PC-9 (cell line): ENCODE measurements around the gene SKA1. TPM values are rescaled to one million over a fixed set of nuclear protein-coding genes. Genes with fewer than 3 reads are reported as not detected.

ENCODE experiments used
- BruUV-seq: library from RNA; stranded (reverse); fragments of 400-500 nt; replicated peaks from 2 replicates; lab custom pipeline; 2021; lab: Mats Ljungman, UMichigan
- CTCF ChIA-PET: fragments of 300-600 bp; sonication (Branson Sonifier 250); formaldehyde crosslinking; loops from one replicate; lab custom pipeline; 2022; ENCODE audit warnings: antibody characterized with exemption; lab: Charles Lee
- POLR2A ChIA-PET: fragments of 300-600 bp; sonication (Branson Sonifier 250); formaldehyde crosslinking; loops from one replicate; lab custom pipeline; 2022; ENCODE audit warnings: antibody characterized with exemption; ENCODE audit not compliant: unreplicated experiment; lab: Charles Lee
- DNase-seq, 2 experiments: peaks; one replicate each; pipeline versions ENCODE4 v3.0.0 to v3.0.0-alpha.2; 2015 to 2022; ENCODE audit warnings: mixed read lengths in 1 of 2
- H2AFZ ChIP-seq: fragments of 200-600 bp; sonication (generic); 2 replicates; pipeline ENCODE4 v1.8.1; 2017; ENCODE audit warnings: antibody characterized with exemption
- H3F3A ChIP-seq: fragments of 200-600 bp; sonication (generic); 2 replicates; pipeline ENCODE4 v1.8.1; 2017; ENCODE audit warnings: antibody characterized with exemption, mild to moderate bottlenecking, low read depth; ENCODE audit not compliant: insufficient read depth
- H3K27ac ChIP-seq: fragments of 200-600 bp; sonication (generic); 2 replicates; pipeline ENCODE4 v1.6.1; 2016; ENCODE audit warnings: mixed run types
- H3K27me3 ChIP-seq: fragments of 200-600 bp; sonication (generic); 2 replicates; pipeline ENCODE4 v1.6.1; 2016; ENCODE audit warnings: low read depth, mixed run types; ENCODE audit not compliant: insufficient read depth
- H3K36me3 ChIP-seq: fragments of 200-600 bp; sonication (generic); 2 replicates; pipeline ENCODE4 v1.6.1; 2016; ENCODE audit warnings: low read depth, mixed run types
- H3K4me1 ChIP-seq: fragments of 200-600 bp; sonication (generic); replicated peaks from 2 replicates; pipeline ENCODE4 v1.6.1; 2016; ENCODE audit warnings: mixed run types; ENCODE audit not compliant: insufficient read depth
- H3K4me2 ChIP-seq: fragments of 200-600 bp; sonication (generic); 2 replicates; pipeline ENCODE4 v1.6.1; 2017; ENCODE audit warnings: mixed run types
- H3K4me3 ChIP-seq: fragments of 200-600 bp; sonication (generic); 2 replicates; pipeline ENCODE4 v1.6.1; 2016; ENCODE audit warnings: mixed run types
- H3K79me2 ChIP-seq: fragments of 200-600 bp; sonication (generic); 2 replicates; pipeline ENCODE4 v1.6.1; 2017; ENCODE audit warnings: low read depth, mixed run types
- H3K9me2 ChIP-seq: fragments of 200-600 bp; sonication (generic); 2 replicates; pipeline ENCODE4 v1.8.1; 2017; ENCODE audit warnings: mild to moderate bottlenecking; ENCODE audit not compliant: insufficient read depth
- H3K9me3 ChIP-seq: fragments of 200-600 bp; sonication (generic); 2 replicates; pipeline ENCODE4 v1.8.1; 2016; ENCODE audit warnings: low read depth; ENCODE audit not compliant: insufficient read depth
- H4K20me1 ChIP-seq: fragments of 200-600 bp; sonication (generic); 2 replicates; pipeline ENCODE4 v1.8.1; 2017; ENCODE audit not compliant: insufficient read depth
- EZH2 ChIP-seq: fragments of 200-600 bp; sonication (generic); IDR thresholded peaks from 2 replicates; pipeline ENCODE4 v1.8.0; 2017; ENCODE audit warnings: antibody characterized with exemption, low read depth
- intact Hi-C: fragments of 100-400 bp; cut with micrococcal nuclease; formaldehyde crosslinking; loops from one replicate; pipeline ENCODE4 v1.10.0; 2022; ENCODE audit not compliant: unreplicated experiment
- total RNA-seq: library from RNA; stranded (reverse); gene quantifications from 2 replicates; pipeline ENCODE4 v1.2.3, GENCODE V29; 2021
- TF ChIP-seq, protein P1 (sequence below): fragments of 200-600 bp; sonication (generic); conservative IDR thresholded peaks from 2 replicates; pipeline ENCODE4 v1.6.1; 2017; ENCODE audit warnings: mixed run types, antibody characterized with exemption, mild to moderate bottlenecking, moderate library complexity

The SKA1 gene
- total RNA-seq, 1 experiment from 2014 or later, result 18.3 TPM

DNA sequence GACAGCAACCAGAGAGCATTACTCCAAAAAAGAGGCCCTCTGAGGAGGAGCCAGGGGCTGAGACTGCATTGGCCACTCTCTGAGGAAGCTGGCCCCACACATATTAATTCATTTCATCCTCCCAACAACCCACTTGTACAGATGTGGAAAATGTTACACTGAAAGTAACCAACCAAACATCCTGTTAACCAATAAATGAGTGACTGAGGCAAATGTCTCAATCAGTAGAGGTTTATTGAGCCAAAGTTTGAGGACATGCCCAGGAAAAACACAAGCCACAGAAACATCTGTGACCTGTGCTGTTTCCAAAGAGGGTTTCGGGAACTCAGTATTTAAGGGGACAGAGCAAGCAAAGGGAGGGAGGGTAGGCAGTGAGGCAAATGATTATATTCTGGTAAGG lies 53.0 kb downstream of the SKA1 start:
- TF ChIP-seq, protein P1, sequence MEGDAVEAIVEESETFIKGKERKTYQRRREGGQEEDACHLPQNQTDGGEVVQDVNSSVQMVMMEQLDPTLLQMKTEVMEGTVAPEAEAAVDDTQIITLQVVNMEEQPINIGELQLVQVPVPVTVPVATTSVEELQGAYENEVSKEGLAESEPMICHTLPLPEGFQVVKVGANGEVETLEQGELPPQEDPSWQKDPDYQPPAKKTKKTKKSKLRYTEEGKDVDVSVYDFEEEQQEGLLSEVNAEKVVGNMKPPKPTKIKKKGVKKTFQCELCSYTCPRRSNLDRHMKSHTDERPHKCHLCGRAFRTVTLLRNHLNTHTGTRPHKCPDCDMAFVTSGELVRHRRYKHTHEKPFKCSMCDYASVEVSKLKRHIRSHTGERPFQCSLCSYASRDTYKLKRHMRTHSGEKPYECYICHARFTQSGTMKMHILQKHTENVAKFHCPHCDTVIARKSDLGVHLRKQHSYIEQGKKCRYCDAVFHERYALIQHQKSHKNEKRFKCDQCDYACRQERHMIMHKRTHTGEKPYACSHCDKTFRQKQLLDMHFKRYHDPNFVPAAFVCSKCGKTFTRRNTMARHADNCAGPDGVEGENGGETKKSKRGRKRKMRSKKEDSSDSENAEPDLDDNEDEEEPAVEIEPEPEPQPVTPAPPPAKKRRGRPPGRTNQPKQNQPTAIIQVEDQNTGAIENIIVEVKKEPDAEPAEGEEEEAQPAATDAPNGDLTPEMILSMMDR, result no peak
- TF ChIP-seq EZH2, result no peak
- no TSS peak for BruUV-seq
- Histone ChIP-seq H2AFZ (no peak overlapping the region), H3K4me2 (no peak overlapping the region), H3K27me3 (no peaks in the 10 kb centered on the region), H3K4me3 (no peak overlapping the region), H3K36me3 (no peaks in the 10 kb centered on the region), H3K9me3 (no peaks in the 10 kb centered on the region), H4K20me1 (no peaks in the 10 kb centered on the region), H3F3A (no peaks in the 10 kb centered on the region), H3K79me2 (no peaks in the 10 kb centered on the region), H3K4me1 (no peaks in the 10 kb centered on the region), H3K27ac (no peak overlapping the region), H3K9me2 (no peaks in the 10 kb centered on the region)
- CTCF ChIA-PET, result no interaction called here
- POLR2A ChIA-PET, result interaction anchor here (0.6 kb wide), 1 partner anchor 453 kb away, joined by 3 read pairs; no protein-coding TSS in a partner anchor
- intact Hi-C loops, result no loop called here
- no peak for DNase-seq

DNA sequence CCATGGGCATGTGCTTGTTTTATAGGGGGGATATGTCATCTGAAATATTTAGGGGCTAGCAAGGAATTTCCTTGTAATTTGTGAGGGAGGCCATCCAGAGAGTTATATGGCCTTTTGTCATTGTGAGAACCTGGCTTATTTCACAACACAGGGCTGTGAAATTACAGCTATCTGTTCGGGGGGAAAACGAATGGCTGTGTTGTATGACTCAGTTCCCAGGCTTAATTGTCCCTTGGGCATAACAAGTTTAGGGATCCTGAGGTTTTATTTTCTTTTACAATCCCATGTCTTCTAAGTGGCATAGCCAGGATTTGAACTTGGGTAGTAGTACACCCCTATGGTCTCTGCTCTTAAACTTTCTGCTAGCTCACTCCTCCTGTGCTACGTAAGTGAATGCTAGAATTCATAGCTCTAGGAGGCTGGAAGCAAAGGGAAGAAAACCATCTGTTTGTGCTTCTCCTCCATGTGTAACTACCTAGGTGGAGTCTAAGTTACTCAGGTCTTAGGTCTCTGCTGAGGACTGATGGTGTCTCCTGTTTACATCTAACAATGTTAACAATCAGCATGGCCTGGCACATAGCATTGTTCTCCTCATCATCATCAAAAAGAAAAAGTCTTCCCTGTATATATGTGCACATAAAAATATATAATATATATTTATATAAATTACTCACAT lies 53.8 kb downstream of the SKA1 start:
- intact Hi-C loops, result no loop called here
- CTCF ChIA-PET, result interaction anchor here (0.5 to 0.7 kb wide), 3 partner anchors 245 to 321 kb away, joined by 3 to 4 read pairs (median 3); no protein-coding TSS in a partner anchor
- POLR2A ChIA-PET, result no interaction called here

DNA sequence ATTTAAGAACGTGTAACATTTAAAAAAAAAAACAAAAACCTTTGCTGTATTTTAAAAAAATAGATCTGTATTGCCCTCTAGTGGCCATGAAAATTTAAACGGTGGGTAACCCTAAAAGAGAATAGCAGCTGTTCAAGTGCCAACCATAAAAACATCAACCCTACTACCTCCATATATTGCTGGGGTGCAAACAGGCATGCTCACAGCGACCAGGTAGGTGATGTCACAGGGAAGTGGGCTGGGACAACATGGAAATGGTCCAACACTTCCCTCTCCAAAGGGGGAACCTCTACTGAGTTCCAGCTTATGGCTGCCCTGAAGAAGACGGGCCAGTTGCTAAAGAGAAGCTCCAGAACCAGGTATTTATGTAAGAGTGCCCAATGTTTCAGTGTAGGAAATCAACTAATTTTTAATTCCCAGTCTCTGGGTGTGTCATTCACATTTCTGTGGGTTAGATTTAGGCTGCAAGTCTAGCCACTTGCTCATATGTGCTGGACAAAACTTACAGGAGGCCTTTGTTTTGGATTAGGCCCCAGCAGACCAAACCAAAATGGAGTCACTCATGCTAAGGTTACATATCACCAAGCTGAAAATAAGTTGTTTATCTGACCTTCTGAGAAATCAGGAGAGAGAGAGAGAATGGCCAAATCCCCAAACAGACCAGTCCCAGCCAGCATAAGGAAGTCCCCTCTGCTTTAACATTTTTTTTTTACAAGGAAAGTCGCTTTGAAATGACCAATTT lies 54.5 kb downstream of the SKA1 start:
- Histone ChIP-seq H3K79me2 (no peaks in the 10 kb centered on the region), H3K4me1 (no peaks in the 10 kb centered on the region), H3K9me2 (no peaks in the 10 kb centered on the region), H4K20me1 (no peaks in the 10 kb centered on the region), H3F3A (no peaks in the 10 kb centered on the region), H3K4me2 (no peak overlapping the region), H3K27me3 (no peaks in the 10 kb centered on the region), H3K9me3 (no peaks in the 10 kb centered on the region), H3K27ac (no peak overlapping the region), H3K4me3 (no peak overlapping the region), H2AFZ (no peak overlapping the region), H3K36me3 (no peaks in the 10 kb centered on the region)
- no peak for TF ChIP-seq EZH2
- TF ChIP-seq, protein P1, result peak; percentile 66
- no peak for DNase-seq
- ChIA-PET CTCF (interaction anchor here (0.5 to 0.7 kb wide), 3 partner anchors 246 to 322 kb away, joined by 3 to 4 read pairs (median 3); no protein-coding TSS in a partner anchor), POLR2A (no interaction called here)
- intact Hi-C loops, result no loop called here
- BruUV-seq, result no TSS peak

More for the DNA sequence above, 53.8 kb downstream of the SKA1 start:
- Histone ChIP-seq H3K36me3 (no peaks in the 10 kb centered on the region), H2AFZ (no peak overlapping the region), H3K27ac (no peak overlapping the region), H3F3A (no peaks in the 10 kb centered on the region), H3K79me2 (no peaks in the 10 kb centered on the region), H3K4me2 (no peak overlapping the region), H3K4me1 (no peaks in the 10 kb centered on the region), H3K9me2 (no peaks in the 10 kb centered on the region), H3K27me3 (no peaks in the 10 kb centered on the region), H3K4me3 (no peak overlapping the region), H3K9me3 (no peaks in the 10 kb centered on the region), H4K20me1 (no peaks in the 10 kb centered on the region)
- TF ChIP-seq, protein P1, result no peak
- TF ChIP-seq EZH2, result no peak
- no TSS peak for BruUV-seq
- no peak for DNase-seq
